HEK293 (cell line): ENCODE results near the gene RBM4B.
A peak's percentile ranks its signal among the peaks of the same experiment; 100 is the strongest.

ENCODE experiments used
- CTCF ChIA-PET: fragments of 350-600 bp; formaldehyde crosslinking; extraction: SDS; loops from one replicate; lab custom pipeline; 2021; ENCODE audit warnings: antibody characterized with exemption; lab: Yijun Ruan, JAX
- POLR2A ChIA-PET: fragments of 300-600 bp; formaldehyde crosslinking; extraction: SDS; loops from one replicate; lab custom pipeline; 2020; ENCODE audit warnings: antibody characterized with exemption, inconsistent platforms; lab: Yijun Ruan, JAX
- H3K27ac ChIP-seq: fragments of 200-500 bp; sonication (Bioruptor generic); 2 replicates; pipeline ENCODE4 v1.5.1; 2014; ENCODE audit warnings: low read depth, low read length, control low read depth, inconsistent platforms; ENCODE audit errors: extremely low read depth
- H3K36me3 ChIP-seq, 2 experiments: fragments of 200-500 bp in 1 of 2; sonication (Bioruptor generic) in 1 of 2; 1 replicate in 1 of 2; 2 replicates in 1 of 2; pipeline ENCODE4 v1.5.1; 2014 to 2017; ENCODE audit warnings: inconsistent platforms in 2 of 2, low read length in 2 of 2; ENCODE audit not compliant: control insufficient read depth in 2 of 2, insufficient read depth in 1 of 2
- H3K4me1 ChIP-seq: fragments of 200-500 bp; sonication (Bioruptor generic); 2 replicates; pipeline ENCODE4 v1.5.1; 2014; ENCODE audit warnings: mild to moderate bottlenecking, low read length, inconsistent platforms; ENCODE audit not compliant: control insufficient read depth, insufficient read depth
- H3K4me3 ChIP-seq: 2 replicates; pipeline ENCODE4 v1.5.1; 2011; ENCODE audit warnings: low read depth, mild to moderate bottlenecking, control low read depth, low read length, moderate library complexity
- H3K9me3 ChIP-seq: fragments of 200-500 bp; sonication (Bioruptor generic); 2 replicates; pipeline ENCODE4 v1.5.1; 2014; ENCODE audit warnings: low read depth, low read length, inconsistent platforms; ENCODE audit not compliant: control insufficient read depth, insufficient read depth
- BCL11A ChIP-seq: fragments of 450-650 bp; formaldehyde crosslinking; IDR thresholded peaks from 2 replicates; pipeline ENCODE4 v1.5.1; 2016; ENCODE audit warnings: low read depth, missing biosample characterization, missing genetic modification characterization
- FEZF1 ChIP-seq: fragments of 450-650 bp; formaldehyde crosslinking; IDR thresholded peaks from 2 replicates; pipeline ENCODE4 v1.5.1; 2016; ENCODE audit warnings: missing biosample characterization, missing genetic modification characterization
- GLIS1 ChIP-seq: fragments of 450-650 bp; formaldehyde crosslinking; IDR thresholded peaks from 2 replicates; pipeline ENCODE4 v1.5.1; 2016; ENCODE audit warnings: missing biosample characterization, missing genetic modification characterization
- SCRT1 ChIP-seq: fragments of 450-650 bp; formaldehyde crosslinking; IDR thresholded peaks from 2 replicates; pipeline ENCODE4 v1.5.1; 2016; ENCODE audit warnings: missing biosample characterization, missing genetic modification characterization, borderline replicate concordance
- SP2 ChIP-seq: fragments of 450-650 bp; formaldehyde crosslinking; IDR thresholded peaks from 2 replicates; pipeline ENCODE4 v1.5.1; 2016; ENCODE audit warnings: missing biosample characterization, missing genetic modification characterization
- TCF7L2 ChIP-seq: IDR thresholded peaks from 2 replicates; pipeline ENCODE4 v1.6.1; 2011; ENCODE audit warnings: low read depth, mild to moderate bottlenecking, inconsistent platforms, low read length, moderate library complexity, borderline replicate concordance
- YY1 ChIP-seq: fragments of 450-650 bp; formaldehyde crosslinking; IDR thresholded peaks from 2 replicates; pipeline ENCODE4 v1.5.1; 2018; ENCODE audit warnings: missing biosample characterization, missing genetic modification characterization
- ZBTB21 ChIP-seq: fragments of 450-650 bp; formaldehyde crosslinking; IDR thresholded peaks from 2 replicates; pipeline ENCODE4 v1.5.1; 2017; ENCODE audit warnings: missing biosample characterization, missing genetic modification characterization
- ZNF114 ChIP-seq: fragments of 450-650 bp; formaldehyde crosslinking; IDR thresholded peaks from 2 replicates; pipeline ENCODE4 v1.5.0; 2017; ENCODE audit warnings: missing biosample characterization, missing genetic modification characterization
- ZNF133 ChIP-seq: fragments of 450-650 bp; formaldehyde crosslinking; IDR thresholded peaks from 2 replicates; pipeline ENCODE4 v1.5.1; 2016; ENCODE audit warnings: missing biosample characterization, missing genetic modification characterization
- ZNF2 ChIP-seq: fragments of 450-650 bp; formaldehyde crosslinking; IDR thresholded peaks from 2 replicates; pipeline ENCODE4 v1.5.1; 2016; ENCODE audit warnings: missing biosample characterization, missing genetic modification characterization
- ZNF214 ChIP-seq: fragments of 450-650 bp; formaldehyde crosslinking; IDR thresholded peaks from 2 replicates; pipeline ENCODE4 v1.5.1; 2017; ENCODE audit warnings: missing biosample characterization, mild to moderate bottlenecking, missing genetic modification characterization, borderline replicate concordance
- ZNF350 ChIP-seq: fragments of 450-650 bp; formaldehyde crosslinking; IDR thresholded peaks from 2 replicates; pipeline ENCODE4 v1.5.0; 2017; ENCODE audit warnings: missing biosample characterization, mild to moderate bottlenecking, missing genetic modification characterization
- ZNF426 ChIP-seq: fragments of 450-650 bp; formaldehyde crosslinking; IDR thresholded peaks from 2 replicates; pipeline ENCODE4 v1.5.1; 2017; ENCODE audit warnings: missing biosample characterization, missing genetic modification characterization, mild to moderate bottlenecking, inconsistent platforms, moderate library complexity
- ZNF48 ChIP-seq: fragments of 450-650 bp; formaldehyde crosslinking; IDR thresholded peaks from 2 replicates; pipeline ENCODE4 v1.5.1; 2016; ENCODE audit warnings: missing biosample characterization, missing genetic modification characterization
- ZNF571 ChIP-seq: fragments of 450-650 bp; formaldehyde crosslinking; IDR thresholded peaks from 2 replicates; pipeline ENCODE4 v1.5.0; 2017; ENCODE audit warnings: missing biosample characterization, missing genetic modification characterization
- ZNF76 ChIP-seq: fragments of 450-650 bp; formaldehyde crosslinking; IDR thresholded peaks from 2 replicates; pipeline ENCODE4; 2016; ENCODE audit warnings: low read depth, missing biosample characterization, missing genetic modification characterization, borderline replicate concordance
- ZNF785 ChIP-seq: fragments of 450-650 bp; formaldehyde crosslinking; IDR thresholded peaks from 2 replicates; pipeline ENCODE4 v1.5.1; 2016; ENCODE audit warnings: missing biosample characterization, missing genetic modification characterization
- ZXDB ChIP-seq: fragments of 450-650 bp; formaldehyde crosslinking; IDR thresholded peaks from 2 replicates; pipeline ENCODE4 v1.5.1; 2016; ENCODE audit warnings: missing biosample characterization, missing genetic modification characterization
- TF ChIP-seq, protein P1 (sequence below): fragments of 450-650 bp; formaldehyde crosslinking; IDR thresholded peaks from 2 replicates; pipeline ENCODE4 v1.5.1; 2016; ENCODE audit warnings: missing biosample characterization, missing genetic modification characterization
- TF ChIP-seq, protein P2 (sequence below): fragments of 450-650 bp; formaldehyde crosslinking; IDR thresholded peaks from 2 replicates; pipeline ENCODE4 v1.5.1; 2016; ENCODE audit warnings: missing biosample characterization, missing genetic modification characterization
- TF ChIP-seq, protein P3 (sequence below): fragments of 450-650 bp; formaldehyde crosslinking; IDR thresholded peaks from 2 replicates; pipeline ENCODE4 v1.5.1; 2017; ENCODE audit warnings: missing biosample characterization, missing genetic modification characterization
- TF ChIP-seq, protein P4 (sequence below): fragments of 450-650 bp; formaldehyde crosslinking; conservative IDR thresholded peaks from 2 replicates; pipeline ENCODE4 v1.5.1; 2016; ENCODE audit warnings: low read depth, missing biosample characterization, missing genetic modification characterization
- TF ChIP-seq, protein P5 (sequence below): fragments of 450-650 bp; formaldehyde crosslinking; IDR thresholded peaks from 2 replicates; pipeline ENCODE4 v1.5.1; 2016; ENCODE audit warnings: missing biosample characterization, missing genetic modification characterization

The RBM4B gene

DNA sequence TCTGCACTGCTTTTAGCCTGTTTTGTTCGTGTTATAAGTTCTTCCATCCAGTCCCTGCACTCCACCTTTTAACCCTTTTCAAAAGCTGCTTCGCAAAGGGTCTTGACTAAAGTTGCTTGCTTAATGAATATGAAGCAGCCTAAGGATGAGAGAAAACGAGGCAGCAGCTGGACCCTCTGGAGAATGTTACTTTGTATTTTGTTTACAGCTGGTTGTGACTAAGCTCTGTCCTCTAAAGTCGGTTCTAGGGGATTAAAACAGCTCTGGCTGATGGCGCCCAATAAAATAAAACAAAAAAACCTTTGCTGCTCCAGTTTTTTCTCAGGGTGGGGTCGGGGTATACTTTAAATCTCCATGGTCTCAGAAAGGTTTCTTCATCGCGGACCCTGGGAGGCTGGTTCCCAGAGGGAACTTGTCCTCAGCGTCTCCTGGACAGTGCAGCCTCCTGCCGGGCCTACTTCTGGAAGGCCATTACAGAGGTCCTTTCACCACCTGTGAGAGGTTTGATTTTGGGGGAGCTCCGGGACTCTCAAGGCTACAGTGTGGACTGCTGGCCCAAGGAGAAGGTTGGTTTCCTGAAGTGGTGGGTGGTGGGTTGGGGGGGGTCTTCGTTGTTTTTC is 40.0 kb downstream of the RBM4B start:
- Histone ChIP-seq H3K9me3 (no peaks in the 10 kb centered on the region), H3K4me1 (no peaks in the 10 kb centered on the region; the same call in 1 of the 2 replicates), H3K4me3 (peak overlapping the region; percentile 40), H3K36me3 (peaks cover 7 to 57% of the 10 kb centered on the region in 2 experiments), H3K27ac (peak overlapping the region; percentile 77)
- POLR2A ChIA-PET, result interaction anchor here (0.6 to 5.9 kb wide), 23 partner anchors 11 to 518 kb away, joined by 3 to 98 read pairs (median 4); partner anchors contain the start of genes ACTN3, BBS1, CCDC87 and CCS
- CTCF ChIA-PET, result interaction anchor here (0.5 to 1.3 kb wide), 6 partner anchors 10 to 274 kb away, joined by 3 to 6 read pairs (median 4); partner anchors contain the start of gene RBM4B
- TF ChIP-seq FEZF1 (tag by site-specific recombination), result no peak
- peak; percentile 93 for TF ChIP-seq GLIS1
- peak; percentile 36; the same call in 1 of the 2 replicates for TF ChIP-seq BCL11A (tag by site-specific recombination)
- 0 out of 2 replicates have a peak, but pooled peaks have one; percentile 22 for TF ChIP-seq ZBTB21 (tag by site-specific recombination)
- 0 out of 2 replicates have a peak, but pooled peaks have one; percentile 24 for TF ChIP-seq ZNF76 (tag by site-specific recombination)
- TF ChIP-seq, protein P1, sequence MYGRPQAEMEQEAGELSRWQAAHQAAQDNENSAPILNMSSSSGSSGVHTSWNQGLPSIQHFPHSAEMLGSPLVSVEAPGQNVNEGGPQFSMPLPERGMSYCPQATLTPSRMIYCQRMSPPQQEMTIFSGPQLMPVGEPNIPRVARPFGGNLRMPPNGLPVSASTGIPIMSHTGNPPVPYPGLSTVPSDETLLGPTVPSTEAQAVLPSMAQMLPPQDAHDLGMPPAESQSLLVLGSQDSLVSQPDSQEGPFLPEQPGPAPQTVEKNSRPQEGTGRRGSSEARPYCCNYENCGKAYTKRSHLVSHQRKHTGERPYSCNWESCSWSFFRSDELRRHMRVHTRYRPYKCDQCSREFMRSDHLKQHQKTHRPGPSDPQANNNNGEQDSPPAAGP, result no peak
- no peak for TF ChIP-seq SP2 (tag by site-specific recombination)
- TF ChIP-seq ZNF350 (tag by site-specific recombination), result no peak
- TF ChIP-seq, protein P2, sequence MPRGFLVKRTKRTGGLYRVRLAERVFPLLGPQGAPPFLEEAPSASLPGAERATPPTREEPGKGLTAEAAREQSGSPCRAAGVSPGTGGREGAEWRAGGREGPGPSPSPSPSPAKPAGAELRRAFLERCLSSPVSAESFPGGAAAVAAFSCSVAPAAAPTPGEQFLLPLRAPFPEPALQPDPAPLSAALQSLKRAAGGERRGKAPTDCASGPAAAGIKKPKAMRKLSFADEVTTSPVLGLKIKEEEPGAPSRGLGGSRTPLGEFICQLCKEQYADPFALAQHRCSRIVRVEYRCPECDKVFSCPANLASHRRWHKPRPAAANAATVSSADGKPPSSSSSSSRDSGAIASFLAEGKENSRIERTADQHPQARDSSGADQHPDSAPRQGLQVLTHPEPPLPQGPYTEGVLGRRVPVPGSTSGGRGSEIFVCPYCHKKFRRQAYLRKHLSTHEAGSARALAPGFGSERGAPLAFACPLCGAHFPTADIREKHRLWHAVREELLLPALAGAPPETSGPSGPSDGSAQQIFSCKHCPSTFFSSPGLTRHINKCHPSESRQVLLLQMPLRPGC (tag by site-specific recombination), result no peak
- TF ChIP-seq, protein P3, sequence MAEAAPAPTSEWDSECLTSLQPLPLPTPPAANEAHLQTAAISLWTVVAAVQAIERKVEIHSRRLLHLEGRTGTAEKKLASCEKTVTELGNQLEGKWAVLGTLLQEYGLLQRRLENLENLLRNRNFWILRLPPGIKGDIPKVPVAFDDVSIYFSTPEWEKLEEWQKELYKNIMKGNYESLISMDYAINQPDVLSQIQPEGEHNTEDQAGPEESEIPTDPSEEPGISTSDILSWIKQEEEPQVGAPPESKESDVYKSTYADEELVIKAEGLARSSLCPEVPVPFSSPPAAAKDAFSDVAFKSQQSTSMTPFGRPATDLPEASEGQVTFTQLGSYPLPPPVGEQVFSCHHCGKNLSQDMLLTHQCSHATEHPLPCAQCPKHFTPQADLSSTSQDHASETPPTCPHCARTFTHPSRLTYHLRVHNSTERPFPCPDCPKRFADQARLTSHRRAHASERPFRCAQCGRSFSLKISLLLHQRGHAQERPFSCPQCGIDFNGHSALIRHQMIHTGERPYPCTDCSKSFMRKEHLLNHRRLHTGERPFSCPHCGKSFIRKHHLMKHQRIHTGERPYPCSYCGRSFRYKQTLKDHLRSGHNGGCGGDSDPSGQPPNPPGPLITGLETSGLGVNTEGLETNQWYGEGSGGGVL (tag by site-specific recombination), result 0 out of 2 replicates have a peak, but pooled peaks have one; percentile 16
- TF ChIP-seq, protein P4, sequence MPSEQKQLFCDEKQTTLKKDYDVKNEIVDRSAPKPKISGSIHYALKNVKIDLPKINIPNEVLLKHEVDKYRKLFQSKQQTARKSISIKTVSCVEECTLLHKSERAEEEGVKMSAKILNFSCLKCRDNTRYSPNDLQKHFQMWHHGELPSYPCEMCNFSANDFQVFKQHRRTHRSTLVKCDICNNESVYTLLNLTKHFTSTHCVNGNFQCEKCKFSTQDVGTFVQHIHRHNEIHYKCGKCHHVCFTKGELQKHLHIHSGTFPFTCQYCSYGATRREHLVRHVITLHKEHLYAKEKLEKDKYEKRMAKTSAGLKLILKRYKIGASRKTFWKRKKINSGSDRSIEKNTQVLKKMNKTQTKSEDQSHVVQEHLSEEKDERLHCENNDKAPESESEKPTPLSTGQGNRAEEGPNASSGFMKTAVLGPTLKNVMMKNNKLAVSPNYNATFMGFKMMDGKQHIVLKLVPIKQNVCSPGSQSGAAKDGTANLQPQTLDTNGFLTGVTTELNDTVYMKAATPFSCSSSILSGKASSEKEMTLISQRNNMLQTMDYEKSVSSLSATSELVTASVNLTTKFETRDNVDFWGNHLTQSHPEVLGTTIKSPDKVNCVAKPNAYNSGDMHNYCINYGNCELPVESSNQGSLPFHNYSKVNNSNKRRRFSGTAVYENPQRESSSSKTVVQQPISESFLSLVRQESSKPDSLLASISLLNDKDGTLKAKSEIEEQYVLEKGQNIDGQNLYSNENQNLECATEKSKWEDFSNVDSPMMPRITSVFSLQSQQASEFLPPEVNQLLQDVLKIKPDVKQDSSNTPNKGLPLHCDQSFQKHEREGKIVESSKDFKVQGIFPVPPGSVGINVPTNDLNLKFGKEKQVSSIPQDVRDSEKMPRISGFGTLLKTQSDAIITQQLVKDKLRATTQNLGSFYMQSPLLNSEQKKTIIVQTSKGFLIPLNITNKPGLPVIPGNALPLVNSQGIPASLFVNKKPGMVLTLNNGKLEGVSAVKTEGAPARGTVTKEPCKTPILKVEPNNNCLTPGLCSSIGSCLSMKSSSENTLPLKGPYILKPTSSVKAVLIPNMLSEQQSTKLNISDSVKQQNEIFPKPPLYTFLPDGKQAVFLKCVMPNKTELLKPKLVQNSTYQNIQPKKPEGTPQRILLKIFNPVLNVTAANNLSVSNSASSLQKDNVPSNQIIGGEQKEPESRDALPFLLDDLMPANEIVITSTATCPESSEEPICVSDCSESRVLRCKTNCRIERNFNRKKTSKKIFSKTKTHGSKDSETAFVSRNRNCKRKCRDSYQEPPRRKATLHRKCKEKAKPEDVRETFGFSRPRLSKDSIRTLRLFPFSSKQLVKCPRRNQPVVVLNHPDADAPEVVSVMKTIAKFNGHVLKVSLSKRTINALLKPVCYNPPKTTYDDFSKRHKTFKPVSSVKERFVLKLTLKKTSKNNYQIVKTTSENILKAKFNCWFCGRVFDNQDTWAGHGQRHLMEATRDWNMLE (tag by site-specific recombination), result no peak
- no peak for TF ChIP-seq ZNF114
- no peak for TF ChIP-seq ZNF426
- TF ChIP-seq ZNF48 (tag by site-specific recombination), result no peak
- peak; percentile 59; the same call in 1 of the 2 replicates for TF ChIP-seq SCRT1 (tag by site-specific recombination)
- TF ChIP-seq, protein P5, sequence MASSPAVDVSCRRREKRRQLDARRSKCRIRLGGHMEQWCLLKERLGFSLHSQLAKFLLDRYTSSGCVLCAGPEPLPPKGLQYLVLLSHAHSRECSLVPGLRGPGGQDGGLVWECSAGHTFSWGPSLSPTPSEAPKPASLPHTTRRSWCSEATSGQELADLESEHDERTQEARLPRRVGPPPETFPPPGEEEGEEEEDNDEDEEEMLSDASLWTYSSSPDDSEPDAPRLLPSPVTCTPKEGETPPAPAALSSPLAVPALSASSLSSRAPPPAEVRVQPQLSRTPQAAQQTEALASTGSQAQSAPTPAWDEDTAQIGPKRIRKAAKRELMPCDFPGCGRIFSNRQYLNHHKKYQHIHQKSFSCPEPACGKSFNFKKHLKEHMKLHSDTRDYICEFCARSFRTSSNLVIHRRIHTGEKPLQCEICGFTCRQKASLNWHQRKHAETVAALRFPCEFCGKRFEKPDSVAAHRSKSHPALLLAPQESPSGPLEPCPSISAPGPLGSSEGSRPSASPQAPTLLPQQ, result no peak
- TF ChIP-seq ZNF571 (tag by site-specific recombination), result no peak
- no peak for TF ChIP-seq TCF7L2
- no peak for TF ChIP-seq ZXDB
- no peak for TF ChIP-seq ZNF785
- TF ChIP-seq ZNF214 (tag by site-specific recombination), result no peak
- TF ChIP-seq YY1, result no peak
- 0 out of 2 replicates have a peak, but pooled peaks have one; percentile 71 for TF ChIP-seq ZNF2 (tag by site-specific recombination)
- no peak for TF ChIP-seq ZNF133
